GM23338 (cell line): Measurements from ENCODE around the gene XPA. TPM values are rescaled to one million over a fixed set of nuclear protein-coding genes. Genes with fewer than 3 reads are reported as not detected.

Experiments
- ATAC-seq: fragments of 200-7000 bp; cut with Tn5 transposase; 3 replicates; pipeline ENCODE4 v1.9.1; 2020
- DNase-seq: peaks from one replicate; pipeline ENCODE4 v3.0.0-alpha.2; 2015; ENCODE audit warnings: low spot score
- H2AFZ ChIP-seq: fragments of 200-600 bp; sonication (generic); 2 replicates; pipeline ENCODE4 v1.8.0; 2016; ENCODE audit warnings: antibody characterized with exemption, mild to moderate bottlenecking, moderate library complexity
- H3F3A ChIP-seq: fragments of 200-600 bp; sonication (generic); replicated peaks from 2 replicates; pipeline ENCODE4 v1.8.0; 2017; ENCODE audit warnings: antibody characterized with exemption, mixed run types, low read depth
- H3K27ac ChIP-seq: fragments of 200-600 bp; sonication (generic); 2 replicates; pipeline ENCODE4 v1.6.1; 2016; ENCODE audit warnings: low read depth
- H3K27me3 ChIP-seq: fragments of 200-600 bp; sonication (generic); 2 replicates; pipeline ENCODE4 v1.8.0; 2016; ENCODE audit warnings: mild to moderate bottlenecking, mixed run types, moderate library complexity; ENCODE audit not compliant: insufficient read depth
- H3K36me3 ChIP-seq: fragments of 200-600 bp; sonication (generic); 2 replicates; pipeline ENCODE4 v1.8.0; 2016; ENCODE audit warnings: mild to moderate bottlenecking; ENCODE audit not compliant: insufficient read depth
- H3K4me1 ChIP-seq: fragments of 200-600 bp; sonication (generic); 2 replicates; pipeline ENCODE4 v1.8.0; 2016; ENCODE audit warnings: mild to moderate bottlenecking, moderate library complexity; ENCODE audit not compliant: insufficient read depth
- H3K4me2 ChIP-seq: fragments of 200-600 bp; sonication (generic); 2 replicates; pipeline ENCODE4 v1.7.1; 2017; ENCODE audit warnings: mixed run types
- H3K4me3 ChIP-seq: fragments of 200-600 bp; sonication (generic); 2 replicates; pipeline ENCODE4 v1.6.1; 2016; ENCODE audit warnings: mixed run types
- H3K79me2 ChIP-seq: fragments of 200-600 bp; sonication (generic); replicated peaks from 2 replicates; pipeline ENCODE4 v1.8.0; 2017; ENCODE audit warnings: mild to moderate bottlenecking; ENCODE audit not compliant: insufficient read depth
- H3K9me2 ChIP-seq: fragments of 200-600 bp; sonication (generic); 2 replicates; pipeline ENCODE4 v1.8.0; 2017; ENCODE audit not compliant: insufficient read depth
- H4K20me1 ChIP-seq: fragments of 200-600 bp; sonication (generic); replicated peaks from 2 replicates; pipeline ENCODE4 v1.8.0; 2017; ENCODE audit warnings: mild to moderate bottlenecking; ENCODE audit not compliant: insufficient read depth
- H3K27ac Mint-ChIP-seq: 2 replicates; pipeline ENCODE4 v1.8.0; 2020; ENCODE audit warnings: inconsistent platforms, mild to moderate bottlenecking, moderate library complexity, mixed read lengths
- H3K27me3 Mint-ChIP-seq: 3 replicates; pipeline ENCODE4 v1.8.0; 2022; ENCODE audit warnings: low read depth, mild to moderate bottlenecking, moderate library complexity, mixed read lengths, inconsistent platforms; ENCODE audit not compliant: insufficient read depth, poor library complexity
- H3K36me3 Mint-ChIP-seq: 3 replicates; pipeline ENCODE4 v1.8.0; 2021; ENCODE audit warnings: low read depth, mild to moderate bottlenecking, inconsistent platforms, moderate library complexity, mixed read lengths
- H3K4me1 Mint-ChIP-seq: 3 replicates; pipeline ENCODE4 v1.8.0; 2020; ENCODE audit warnings: mild to moderate bottlenecking, inconsistent platforms, mixed read lengths
- H3K4me3 Mint-ChIP-seq: 3 replicates; pipeline ENCODE4 v1.8.0; 2021; ENCODE audit warnings: moderate library complexity, mild to moderate bottlenecking, inconsistent platforms, mixed read lengths
- H3K9me3 Mint-ChIP-seq: 3 replicates; pipeline ENCODE4 v1.8.0; 2020; ENCODE audit warnings: moderate library complexity, mild to moderate bottlenecking, inconsistent platforms, mixed read lengths
- CREB1 ChIP-seq: fragments of 250-450 bp; sonication (Bioruptor Pico); IDR thresholded peaks from 2 replicates; pipeline ENCODE4 v1.5.0; 2020; ENCODE audit warnings: low read depth, mild to moderate bottlenecking, moderate library complexity
- ETS1 ChIP-seq: IDR thresholded peaks from 2 replicates; pipeline ENCODE4 v1.6.1; 2016; ENCODE audit warnings: antibody characterized with exemption
- EZH2phosphoT487 ChIP-seq: fragments of 200-600 bp; sonication (generic); IDR thresholded peaks from one replicate; pipeline ENCODE4 v1.8.1; 2018; ENCODE audit warnings: antibody characterized with exemption; ENCODE audit not compliant: unreplicated experiment
- JUNB ChIP-seq: IDR thresholded peaks from one replicate; pipeline ENCODE4 v1.6.1; 2016; ENCODE audit warnings: antibody characterized with exemption; ENCODE audit not compliant: unreplicated experiment
- NANOG ChIP-seq: IDR thresholded peaks from 2 replicates; pipeline ENCODE4 v1.6.1; 2016; ENCODE audit warnings: antibody characterized with exemption, borderline replicate concordance
- POLR2AphosphoS5 ChIP-seq: IDR thresholded peaks from 2 replicates; pipeline ENCODE4 v1.6.1; 2016; ENCODE audit warnings: antibody characterized with exemption, low read depth
- REST ChIP-seq: IDR thresholded peaks from one replicate; pipeline ENCODE4 v1.6.1; 2018; ENCODE audit warnings: antibody characterized with exemption; ENCODE audit not compliant: unreplicated experiment
- ZNF114 ChIP-seq: fragments of 250-450 bp; sonication (Bioruptor Pico); IDR thresholded peaks from 2 replicates; pipeline ENCODE4 v1.5.0; 2020; ENCODE audit warnings: mild to moderate bottlenecking, moderate library complexity
- ZNF331 ChIP-seq: fragments of 250-450 bp; sonication (Bioruptor Pico); IDR thresholded peaks from 2 replicates; pipeline ENCODE4 v1.5.0; 2020; ENCODE audit warnings: low read depth, mild to moderate bottlenecking, moderate library complexity
- polyA plus RNA-seq: library from polyadenylated mRNA; unstranded; fragments of >200 nt; fragmentation: Nextera tagmentation; extraction: Ambion mirVana; gene quantifications from 2 replicates; pipeline ENCODE4 v1.2.1, GENCODE V29; 2016
- total RNA-seq: library from RNA; depleted of rRNA; stranded (reverse); fragments of >200 nt; shearing (Covaris generic); gene quantifications from 2 replicates; pipeline ENCODE4 v1.2.3, GENCODE V29; 2014
- TF ChIP-seq, protein P1 (sequence below): fragments of 250-450 bp; sonication (Bioruptor Pico); IDR thresholded peaks from 2 replicates; pipeline ENCODE4 v1.5.0; 2020; ENCODE audit warnings: mild to moderate bottlenecking, moderate library complexity

The XPA gene
- total and polyA plus RNA-seq, 2 experiments from 2014 or later: 1.9 to 9.1 TPM

- Histone ChIP-seq H3K9me2 (0 out of 2 replicates have a peak, but pooled peaks cover 5% of the 10 kb centered on the region), H3K27ac (no peak overlapping the region), H4K20me1 (no peaks in the 10 kb centered on the region), H3K4me1 (0 out of 2 replicates have a peak, but pooled peaks cover 6% of the 10 kb centered on the region), H2AFZ (no peak overlapping the region), H3K79me2 (no peaks in the 10 kb centered on the region), H3K27me3 (peaks cover 28% of the 10 kb centered on the region), H3F3A (no peaks in the 10 kb centered on the region; the same call in 1 of the 2 replicates), H3K36me3 (no peaks in the 10 kb centered on the region), H3K4me3 (no peak overlapping the region), H3K4me2 (no peak overlapping the region)
- TF ChIP-seq EZH2phosphoT487 (no peak), NANOG (no peak), CREB1 (no peak), ZNF114 (CRISPR knock-in tag) (no peak), JUNB (no peak), POLR2AphosphoS5 (no peak), REST (no peak), ZNF331 (CRISPR knock-in tag) (no peak), ETS1 (no peak)
- TF ChIP-seq, protein P1, sequence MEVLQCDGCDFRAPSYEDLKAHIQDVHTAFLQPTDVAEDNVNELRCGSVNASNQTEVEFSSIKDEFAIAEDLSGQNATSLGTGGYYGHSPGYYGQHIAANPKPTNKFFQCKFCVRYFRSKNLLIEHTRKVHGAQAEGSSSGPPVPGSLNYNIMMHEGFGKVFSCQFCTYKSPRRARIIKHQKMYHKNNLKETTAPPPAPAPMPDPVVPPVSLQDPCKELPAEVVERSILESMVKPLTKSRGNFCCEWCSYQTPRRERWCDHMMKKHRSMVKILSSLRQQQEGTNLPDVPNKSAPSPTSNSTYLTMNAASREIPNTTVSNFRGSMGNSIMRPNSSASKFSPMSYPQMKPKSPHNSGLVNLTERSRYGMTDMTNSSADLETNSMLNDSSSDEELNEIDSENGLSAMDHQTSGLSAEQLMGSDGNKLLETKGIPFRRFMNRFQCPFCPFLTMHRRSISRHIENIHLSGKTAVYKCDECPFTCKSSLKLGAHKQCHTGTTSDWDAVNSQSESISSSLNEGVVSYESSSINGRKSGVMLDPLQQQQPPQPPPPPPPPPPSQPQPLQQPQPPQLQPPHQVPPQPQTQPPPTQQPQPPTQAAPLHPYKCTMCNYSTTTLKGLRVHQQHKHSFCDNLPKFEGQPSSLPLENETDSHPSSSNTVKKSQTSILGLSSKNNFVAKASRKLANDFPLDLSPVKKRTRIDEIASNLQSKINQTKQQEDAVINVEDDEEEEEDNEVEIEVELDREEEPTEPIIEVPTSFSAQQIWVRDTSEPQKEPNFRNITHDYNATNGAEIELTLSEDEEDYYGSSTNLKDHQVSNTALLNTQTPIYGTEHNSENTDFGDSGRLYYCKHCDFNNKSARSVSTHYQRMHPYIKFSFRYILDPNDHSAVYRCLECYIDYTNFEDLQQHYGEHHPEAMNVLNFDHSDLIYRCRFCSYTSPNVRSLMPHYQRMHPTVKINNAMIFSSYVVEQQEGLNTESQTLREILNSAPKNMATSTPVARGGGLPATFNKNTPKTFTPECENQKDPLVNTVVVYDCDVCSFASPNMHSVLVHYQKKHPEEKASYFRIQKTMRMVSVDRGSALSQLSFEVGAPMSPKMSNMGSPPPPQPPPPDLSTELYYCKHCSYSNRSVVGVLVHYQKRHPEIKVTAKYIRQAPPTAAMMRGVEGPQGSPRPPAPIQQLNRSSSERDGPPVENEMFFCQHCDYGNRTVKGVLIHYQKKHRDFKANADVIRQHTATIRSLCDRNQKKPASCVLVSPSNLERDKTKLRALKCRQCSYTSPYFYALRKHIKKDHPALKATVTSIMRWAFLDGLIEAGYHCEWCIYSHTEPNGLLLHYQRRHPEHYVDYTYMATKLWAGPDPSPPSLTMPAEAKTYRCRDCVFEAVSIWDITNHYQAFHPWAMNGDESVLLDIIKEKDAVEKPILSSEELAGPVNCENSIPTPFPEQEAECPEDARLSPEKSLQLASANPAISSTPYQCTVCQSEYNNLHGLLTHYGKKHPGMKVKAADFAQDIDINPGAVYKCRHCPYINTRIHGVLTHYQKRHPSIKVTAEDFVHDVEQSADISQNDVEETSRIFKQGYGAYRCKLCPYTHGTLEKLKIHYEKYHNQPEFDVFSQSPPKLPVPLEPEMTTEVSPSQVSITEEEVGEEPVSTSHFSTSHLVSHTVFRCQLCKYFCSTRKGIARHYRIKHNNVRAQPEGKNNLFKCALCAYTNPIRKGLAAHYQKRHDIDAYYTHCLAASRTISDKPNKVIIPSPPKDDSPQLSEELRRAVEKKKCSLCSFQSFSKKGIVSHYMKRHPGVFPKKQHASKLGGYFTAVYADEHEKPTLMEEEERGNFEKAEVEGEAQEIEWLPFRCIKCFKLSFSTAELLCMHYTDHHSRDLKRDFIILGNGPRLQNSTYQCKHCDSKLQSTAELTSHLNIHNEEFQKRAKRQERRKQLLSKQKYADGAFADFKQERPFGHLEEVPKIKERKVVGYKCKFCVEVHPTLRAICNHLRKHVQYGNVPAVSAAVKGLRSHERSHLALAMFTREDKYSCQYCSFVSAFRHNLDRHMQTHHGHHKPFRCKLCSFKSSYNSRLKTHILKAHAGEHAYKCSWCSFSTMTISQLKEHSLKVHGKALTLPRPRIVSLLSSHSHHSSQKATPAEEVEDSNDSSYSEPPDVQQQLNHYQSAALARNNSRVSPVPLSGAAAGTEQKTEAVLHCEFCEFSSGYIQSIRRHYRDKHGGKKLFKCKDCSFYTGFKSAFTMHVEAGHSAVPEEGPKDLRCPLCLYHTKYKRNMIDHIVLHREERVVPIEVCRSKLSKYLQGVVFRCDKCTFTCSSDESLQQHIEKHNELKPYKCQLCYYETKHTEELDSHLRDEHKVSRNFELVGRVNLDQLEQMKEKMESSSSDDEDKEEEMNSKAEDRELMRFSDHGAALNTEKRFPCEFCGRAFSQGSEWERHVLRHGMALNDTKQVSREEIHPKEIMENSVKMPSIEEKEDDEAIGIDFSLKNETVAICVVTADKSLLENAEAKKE (CRISPR knock-in tag): no peak
- Mint-ChIP-seq H3K27me3 (peaks cover 24% of the 10 kb centered on the region), H3K27ac (no peak overlapping the region), H3K4me3 (no peak overlapping the region), H3K36me3 (peaks cover 4% of the 10 kb centered on the region; the same call in 2 of the 3 replicates), H3K9me3 (peaks cover 10% of the 10 kb centered on the region; the same call in 2 of the 3 replicates), H3K4me1 (peaks cover 8% of the 10 kb centered on the region)
- DNase-seq (peak; percentile 71), ATAC-seq (peak; percentile 7; the same call in 2 of the 3 replicates)
Observed at GRCh38 chr9:97737429-97737828, 40.3 kb upstream of the XPA start.
